TTC549 (cell line): ENCODE results near the gene ITFG2.
A peak's percentile ranks its signal among the peaks of the same experiment; 100 is the strongest.
"Not testable (repeated sequence)": the region's sequence is repeated elsewhere in the genome, so short reads cannot be mapped to it uniquely, and the experiment has no call there.

Experiments
- FAIRE-seq: peaks from 2 replicates; lab custom pipeline; 2012; peaks lifted over from hg19 to GRCh38; lab: Jason Lieb, UNC

ITFG2 gene

DNA sequence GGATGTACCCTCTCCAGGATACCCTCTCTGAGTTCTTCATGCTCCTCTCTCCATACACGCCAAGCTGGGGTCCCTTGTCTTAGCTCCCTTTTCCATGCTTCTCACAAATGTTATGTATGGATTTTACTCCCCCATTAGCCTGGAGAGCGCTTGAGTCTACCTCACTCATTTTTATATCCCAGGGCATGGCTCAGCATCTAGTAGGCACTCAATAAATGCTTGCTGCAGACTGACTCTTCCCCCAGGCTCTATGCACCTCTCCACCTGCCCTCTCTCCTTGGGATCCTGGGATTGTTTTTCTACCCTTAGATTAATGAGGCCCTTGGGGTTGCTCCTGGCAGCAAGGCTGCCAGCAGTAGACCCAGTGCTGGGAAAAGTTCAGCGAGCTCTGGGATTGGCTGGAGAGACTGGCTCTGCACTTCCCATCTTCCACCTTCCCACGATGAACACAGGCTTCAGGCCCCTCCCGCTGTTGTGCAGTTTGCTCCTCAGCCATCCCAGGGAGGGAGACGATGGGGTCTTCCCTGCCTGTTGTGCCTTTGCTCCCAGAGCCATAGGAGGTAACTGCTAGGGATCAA, 20.2 kb downstream of the ITFG2 start:
- FAIRE-seq = no peak

DNA sequence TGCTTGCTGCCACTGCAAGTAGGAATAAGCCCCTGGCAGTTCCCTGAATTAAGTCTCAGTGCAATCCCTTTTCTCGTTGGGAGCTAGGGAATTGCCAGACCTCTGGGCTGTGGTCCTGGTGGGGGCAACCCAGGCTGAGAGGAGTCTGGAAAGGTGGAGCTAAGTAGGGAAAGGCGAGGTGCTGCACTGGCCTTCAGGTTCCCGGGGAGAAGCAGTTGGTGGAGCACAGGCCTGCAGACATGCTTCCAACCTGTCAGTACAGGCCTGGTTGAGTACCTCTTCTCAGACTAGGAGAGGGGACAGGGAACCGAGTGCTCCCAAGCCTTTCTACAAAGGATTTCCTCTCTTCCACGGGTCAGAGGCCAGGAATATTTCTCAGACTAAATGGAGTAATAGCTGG, 20.9 kb downstream of the ITFG2 start:
- no peak for FAIRE-seq

DNA sequence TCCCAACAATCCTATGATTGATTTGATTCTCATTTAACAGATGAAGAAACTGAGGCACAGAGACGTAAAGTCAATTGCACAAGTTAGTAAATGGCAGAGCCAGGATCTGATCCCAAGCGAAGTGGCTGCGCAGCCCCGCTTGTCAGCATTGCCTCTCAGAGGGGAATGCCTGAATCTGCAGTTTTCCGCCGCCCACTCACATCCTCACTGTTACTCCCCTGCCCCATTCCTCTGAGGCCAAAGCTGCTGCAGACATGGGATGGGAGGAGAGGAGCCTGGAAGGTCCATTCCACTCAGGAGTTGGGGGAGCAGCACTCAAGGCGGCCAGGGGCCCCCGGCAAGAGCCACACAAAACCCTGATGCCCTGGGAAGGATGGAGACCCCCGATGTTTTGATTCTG, 21.3 kb downstream of the ITFG2 start:
- FAIRE-seq = no peak

DNA sequence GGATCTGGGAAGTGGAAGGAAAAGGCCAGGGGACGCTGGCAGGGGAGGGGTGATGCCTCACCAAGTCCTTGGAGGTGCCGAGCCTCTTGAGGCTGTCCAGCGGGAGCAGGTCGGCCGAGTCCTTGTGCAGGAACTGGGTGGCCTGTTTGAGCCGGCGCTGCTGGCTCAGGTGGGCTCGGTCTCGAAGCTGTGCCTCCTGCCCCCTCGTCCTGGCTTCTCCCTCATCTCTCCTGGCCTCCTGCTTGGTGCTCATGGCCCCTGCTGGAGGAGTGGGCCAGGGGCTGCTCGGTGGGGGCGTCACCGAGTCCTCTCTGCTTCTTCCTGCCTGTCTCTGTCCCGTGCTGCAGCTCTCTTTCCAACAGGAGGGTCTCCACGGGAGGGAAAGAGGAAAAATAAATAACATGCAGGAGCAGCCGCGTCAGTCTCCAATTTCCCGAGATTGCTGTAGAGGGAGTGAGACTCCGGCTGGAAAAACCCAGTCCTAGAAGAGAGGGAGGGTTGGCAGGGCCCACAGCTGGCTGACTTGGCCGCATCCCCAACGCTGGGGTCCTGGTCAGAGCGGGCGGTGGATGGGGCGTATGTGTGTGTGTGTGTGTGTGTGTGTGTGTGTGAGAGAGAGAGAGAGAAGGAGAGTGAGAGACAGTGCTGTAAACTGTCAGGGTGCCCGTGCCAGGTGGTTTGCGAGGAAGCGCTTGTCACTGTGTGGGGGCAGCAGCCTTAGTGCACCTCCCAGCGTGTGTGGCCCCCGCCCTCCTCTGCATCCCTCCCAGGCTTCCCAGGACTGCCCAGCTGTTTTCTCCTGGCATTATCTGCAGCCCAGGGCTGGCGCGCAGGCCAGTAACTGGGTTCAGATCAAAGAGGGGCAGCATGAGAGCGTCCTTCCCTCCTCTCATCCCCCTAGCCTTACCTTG, 22.4 kb downstream of the ITFG2 start, which contains the start of gene NRIP2:
Gene NRIP2 (minus strand): TSS at position 455 of the 911 bp plus-strand sequence. CDS start 52 bp downstream, at position 403.
- FAIRE-seq = no peak

DNA sequence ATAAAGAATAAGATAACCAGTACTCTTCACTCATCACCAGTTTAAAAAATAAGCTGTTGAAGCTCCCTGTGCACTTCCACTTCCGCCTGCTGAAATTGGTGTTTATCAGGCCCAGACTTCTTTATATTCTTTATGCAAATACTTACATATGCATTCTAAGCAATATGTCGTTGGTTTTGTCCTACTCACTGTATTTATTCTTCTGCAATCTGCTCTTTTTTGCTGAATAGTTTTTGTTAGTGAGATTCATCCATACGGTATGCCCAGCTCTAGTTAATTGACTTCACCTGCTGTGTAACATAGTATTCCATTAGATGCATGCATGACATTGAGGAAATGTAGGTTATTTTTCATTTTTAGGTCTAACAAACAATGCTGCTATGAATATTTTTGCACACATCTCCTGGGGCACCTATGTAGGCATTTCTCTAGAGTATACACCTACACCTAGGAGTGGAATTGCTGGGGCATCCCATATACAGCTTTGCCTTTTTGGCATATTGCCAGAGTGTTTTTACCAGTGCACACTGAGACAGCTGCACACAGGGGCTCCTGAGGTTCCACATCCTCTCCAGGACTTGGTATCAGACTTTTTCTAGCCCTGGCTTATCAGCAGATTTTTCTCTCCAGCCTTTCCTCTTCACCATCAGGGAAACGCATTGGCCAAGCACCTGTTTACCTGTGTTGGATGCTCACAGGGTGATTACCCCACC, 23.4 kb downstream of the ITFG2 start:
- FAIRE-seq = no peak

DNA sequence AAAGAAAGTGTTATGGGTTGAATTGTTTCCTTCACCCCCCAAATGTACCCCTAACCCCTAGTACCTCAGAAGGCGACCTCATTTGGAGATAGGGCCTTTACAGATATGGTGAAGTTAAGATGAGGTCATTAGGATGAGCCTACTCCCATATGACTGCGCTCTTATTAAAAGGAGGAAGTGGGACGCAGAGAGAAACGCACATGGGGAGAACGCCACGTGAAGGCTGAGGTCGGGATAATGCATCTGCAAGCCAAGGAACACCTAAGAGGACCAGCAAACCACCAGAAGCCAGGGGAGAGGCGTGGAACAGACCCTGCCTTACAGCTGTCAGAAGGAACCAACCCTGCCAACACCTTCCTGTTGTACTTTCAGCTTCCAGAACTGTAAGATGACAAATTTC, 24.1 kb downstream of the ITFG2 start:
- FAIRE-seq = no peak

DNA sequence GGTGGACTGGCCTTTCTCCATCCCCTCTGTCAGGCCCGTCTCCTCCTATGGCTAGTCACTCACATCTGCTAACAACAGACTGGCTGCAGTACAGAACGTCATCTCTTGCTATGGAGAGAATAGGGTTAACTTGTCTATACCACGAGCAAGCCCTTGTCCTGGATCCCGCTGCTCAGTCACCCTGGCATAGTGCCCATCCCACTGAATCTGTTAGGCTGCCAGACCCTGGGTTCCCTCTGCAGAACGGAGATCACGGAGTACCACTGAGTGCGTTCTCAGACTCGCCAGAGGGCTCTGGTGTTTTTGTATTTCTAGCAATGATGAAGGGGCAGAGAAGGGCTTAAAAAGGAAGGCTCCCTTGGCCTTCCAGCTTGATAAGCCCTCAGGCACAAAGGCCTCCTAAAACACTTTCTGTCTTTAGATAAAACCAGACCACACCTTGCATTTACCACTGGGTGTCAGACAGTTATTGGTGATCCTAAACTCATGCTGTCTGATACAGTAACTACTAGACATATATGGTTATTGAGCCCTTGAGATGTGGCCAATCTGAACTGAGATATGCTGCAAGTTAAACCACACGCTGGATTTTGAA, 28.7 kb downstream of the ITFG2 start:
- FAIRE-seq = no peak

DNA sequence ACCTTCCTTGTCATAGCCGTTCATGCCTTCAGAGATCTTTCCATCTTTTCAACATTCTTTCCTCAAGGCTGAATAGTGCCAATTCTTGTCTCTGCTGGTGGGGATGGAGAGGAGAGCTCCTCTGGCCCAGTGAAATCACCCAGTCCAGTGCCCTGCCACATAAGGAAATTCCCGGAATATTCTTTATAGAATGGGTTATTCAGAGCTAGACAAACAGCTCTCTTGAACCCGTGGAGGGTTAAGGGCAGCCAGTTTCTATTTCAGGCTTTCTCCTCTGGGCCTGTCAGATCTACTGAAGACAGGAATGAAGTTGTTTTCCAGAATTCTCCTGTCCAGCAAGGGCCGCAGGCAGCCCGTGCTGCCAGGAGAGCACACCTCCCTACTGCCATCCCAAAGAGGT, 30.5 kb downstream of the ITFG2 start:
- FAIRE-seq = no peak

DNA sequence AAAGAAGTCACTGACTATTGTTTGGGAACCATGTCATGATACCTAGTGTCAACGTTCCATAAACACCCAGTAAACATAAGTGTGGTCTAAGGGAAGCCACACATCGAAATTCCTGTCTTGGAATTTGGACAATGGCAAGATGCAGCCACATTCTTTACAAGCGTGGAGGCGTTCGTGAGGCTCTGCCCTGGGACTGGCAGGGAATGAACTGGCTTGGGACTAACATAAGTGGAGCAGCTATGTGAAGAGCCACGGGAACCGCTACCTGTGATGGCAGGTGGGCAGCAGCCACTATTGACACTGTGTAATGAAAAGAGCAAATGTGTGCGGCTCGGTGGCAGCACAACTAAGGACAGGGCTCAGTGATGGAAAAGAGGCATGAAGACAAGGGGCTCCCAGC, 32.3 kb downstream of the ITFG2 start:
- FAIRE-seq = no peak

DNA sequence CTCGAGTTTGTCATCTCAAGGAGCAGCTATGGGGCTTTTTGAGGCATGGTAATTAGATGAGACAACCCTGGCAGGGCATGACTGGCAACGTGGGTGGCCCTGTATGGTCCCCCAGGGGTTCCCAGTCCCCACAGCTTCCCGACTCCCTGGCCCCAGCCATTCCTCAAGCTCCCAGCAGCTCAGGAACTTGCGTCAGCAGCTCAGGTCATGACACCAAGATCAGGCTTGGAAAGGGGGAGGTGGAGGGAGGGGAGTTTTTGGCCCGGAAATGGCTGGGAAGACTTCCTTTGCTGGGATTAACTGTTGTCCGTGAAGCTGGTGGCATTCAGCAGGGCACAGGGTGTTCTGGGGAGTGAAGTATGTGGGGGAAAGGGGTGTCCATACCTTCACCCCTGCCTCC, 32.8 kb downstream of the ITFG2 start:
- FAIRE-seq = no peak

DNA sequence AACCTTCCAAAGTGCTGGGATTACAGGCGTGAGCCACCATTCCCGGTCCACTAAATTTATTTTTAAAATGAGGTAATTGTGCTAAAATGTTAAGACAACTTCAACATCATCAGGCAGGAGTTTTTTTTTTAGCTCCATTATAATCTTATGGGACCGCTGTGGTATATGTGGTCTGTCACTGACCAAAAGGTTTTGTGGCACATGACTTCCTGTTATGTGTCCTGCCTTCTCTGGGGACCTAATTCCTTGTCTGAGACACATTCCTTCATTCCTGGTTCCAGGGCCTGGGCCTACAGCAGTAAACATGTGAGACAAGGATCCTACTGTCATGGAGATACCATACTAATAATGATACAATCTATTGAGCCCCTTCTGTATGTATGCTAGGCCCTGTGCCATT, 39.5 kb downstream of the ITFG2 start:
- FAIRE-seq = no peak

DNA sequence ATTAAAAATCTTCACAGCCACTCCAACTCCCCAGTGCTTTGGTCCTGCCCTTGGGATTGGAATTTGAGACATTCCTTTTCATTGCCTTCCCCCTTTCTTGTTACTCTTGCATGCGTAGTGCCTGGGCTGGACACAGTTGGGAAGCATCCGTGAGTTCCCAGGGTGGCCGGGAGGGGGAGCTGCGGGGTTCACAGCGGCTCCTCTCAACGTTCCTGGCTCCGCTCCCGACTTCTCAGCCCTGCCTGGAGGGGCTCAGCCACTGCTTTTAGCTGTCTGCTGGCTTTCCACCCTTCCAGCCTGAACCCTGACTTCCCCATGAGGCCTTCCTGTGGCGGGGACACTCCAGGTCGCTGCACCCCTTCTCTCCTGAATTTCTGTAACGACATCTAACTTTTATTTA, 41.2 kb downstream of the ITFG2 start:
- peak; percentile 37 for FAIRE-seq

DNA sequence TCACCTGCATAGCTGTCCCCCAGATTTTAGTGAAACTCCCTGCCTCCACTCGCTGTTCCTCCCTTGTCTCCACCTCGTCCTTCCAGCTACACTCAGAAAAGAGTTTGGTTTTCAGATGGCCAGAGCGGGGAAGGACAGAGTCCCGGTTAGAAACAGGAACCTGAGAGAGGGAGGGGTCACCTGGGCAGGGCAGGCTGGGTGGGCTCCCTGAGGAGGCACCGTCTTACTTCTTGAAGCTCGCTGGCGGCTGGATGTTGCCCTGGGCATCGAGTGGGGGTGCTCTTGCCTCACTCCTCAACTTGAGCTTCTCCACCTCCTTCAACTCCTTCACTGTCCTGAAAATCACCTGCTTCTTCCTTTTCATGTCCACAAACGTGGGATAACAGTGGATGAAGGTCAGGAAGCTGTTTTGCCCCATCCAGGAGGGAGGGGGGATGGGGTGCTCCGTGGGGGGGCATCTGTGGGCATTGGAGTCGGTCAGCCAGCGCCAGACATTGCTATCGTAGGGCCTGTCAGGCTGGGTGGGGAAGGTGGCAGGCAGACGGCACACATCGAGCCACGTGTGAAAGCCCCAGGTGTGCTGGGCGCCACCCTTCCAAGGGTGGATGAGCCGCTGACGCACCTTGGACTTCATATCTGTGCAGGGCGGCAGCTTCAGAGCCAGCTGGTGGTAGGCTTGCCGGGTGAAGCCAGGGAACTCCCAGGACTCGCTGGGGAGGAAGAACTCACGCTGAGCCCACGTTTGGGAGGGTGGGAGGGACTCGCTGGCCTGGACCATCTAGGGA, 42.4 kb downstream of the ITFG2 start:
- no peak for FAIRE-seq

DNA sequence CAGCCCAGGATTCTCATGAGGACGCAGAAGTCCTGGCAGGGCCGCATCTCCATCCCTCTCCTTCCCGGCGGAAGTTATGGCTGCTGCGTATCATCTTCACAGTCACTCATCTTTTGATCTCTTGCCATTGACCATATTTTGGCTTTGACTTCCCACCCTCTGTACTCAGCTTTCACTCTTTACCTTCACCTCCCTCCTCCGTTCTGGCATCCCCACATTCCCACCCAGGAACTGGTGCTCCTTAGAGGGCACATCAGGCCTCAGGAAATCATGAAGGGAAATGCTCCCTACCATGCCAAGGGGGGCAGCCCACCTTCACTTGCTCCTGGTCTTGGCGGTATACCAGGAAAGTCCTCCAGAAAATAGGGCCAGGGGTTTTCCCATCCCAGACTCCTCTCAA, 43.1 kb downstream of the ITFG2 start:
- FAIRE-seq = no peak

DNA sequence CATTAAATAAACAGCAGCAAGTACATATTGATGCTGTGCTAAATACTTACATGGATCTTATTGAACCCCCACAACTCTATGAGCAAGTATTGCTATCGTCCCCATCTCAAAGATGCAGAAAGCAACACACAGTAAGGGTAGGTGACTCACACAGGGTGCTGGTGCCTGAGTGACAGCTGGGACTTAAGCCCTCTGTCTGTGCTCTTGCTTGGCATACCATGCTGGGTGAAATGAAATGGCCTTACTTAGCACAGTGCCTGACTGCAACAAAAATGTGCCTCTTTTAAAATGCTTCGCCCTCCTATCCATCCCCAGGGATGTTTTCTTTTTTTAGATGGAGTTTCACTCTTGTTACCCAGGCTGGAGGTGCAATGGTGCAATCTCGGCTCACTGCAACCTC, 43.6 kb downstream of the ITFG2 start:
- FAIRE-seq = no peak

DNA sequence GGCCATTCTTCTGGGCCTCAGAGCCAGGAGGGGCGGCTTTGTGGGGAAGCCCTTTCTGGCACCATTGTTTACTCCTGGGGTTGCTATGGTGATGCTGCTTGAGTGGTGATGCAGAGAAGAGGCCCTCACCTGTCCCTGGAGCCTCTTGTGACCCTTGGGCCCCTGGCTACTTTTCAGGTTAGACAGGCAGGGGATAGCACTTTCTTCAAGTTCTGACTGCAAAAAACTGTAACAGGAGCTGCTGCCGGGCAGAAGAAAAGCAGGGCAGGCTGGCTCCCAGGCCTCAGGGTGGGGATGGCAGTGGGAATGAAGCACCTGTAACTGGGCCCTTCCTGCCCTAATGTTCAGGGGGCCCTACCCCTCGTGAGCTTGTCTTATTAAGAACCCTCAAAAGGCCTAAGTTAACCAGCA, 44.6 kb downstream of the ITFG2 start, which contains the start of gene TEX52:
Gene TEX52 (minus strand): TSS at position 19 of the 411 bp plus-strand sequence. CDS start 13 bp downstream, at position 6.
- no peak for FAIRE-seq

DNA sequence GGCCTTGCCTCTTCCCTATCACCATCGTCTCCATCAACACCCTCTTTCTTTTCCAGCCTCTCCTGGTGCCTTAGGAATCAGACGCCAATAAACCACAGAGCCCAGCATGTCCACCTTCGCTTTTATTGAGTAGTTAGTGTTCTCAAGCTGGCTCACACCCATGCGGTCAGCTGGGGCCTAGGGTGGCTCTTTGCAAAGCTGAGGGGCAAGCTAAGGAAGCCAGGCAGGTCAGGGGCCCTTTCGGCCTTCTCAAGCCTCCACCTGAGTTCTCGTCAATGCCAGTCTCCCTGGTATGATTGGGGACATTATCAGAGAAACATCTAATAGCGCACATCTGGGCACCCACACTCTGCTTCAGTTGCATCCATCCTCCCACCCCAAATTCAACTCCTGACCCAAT, 45.1 kb downstream of the ITFG2 start:
- no peak for FAIRE-seq

DNA sequence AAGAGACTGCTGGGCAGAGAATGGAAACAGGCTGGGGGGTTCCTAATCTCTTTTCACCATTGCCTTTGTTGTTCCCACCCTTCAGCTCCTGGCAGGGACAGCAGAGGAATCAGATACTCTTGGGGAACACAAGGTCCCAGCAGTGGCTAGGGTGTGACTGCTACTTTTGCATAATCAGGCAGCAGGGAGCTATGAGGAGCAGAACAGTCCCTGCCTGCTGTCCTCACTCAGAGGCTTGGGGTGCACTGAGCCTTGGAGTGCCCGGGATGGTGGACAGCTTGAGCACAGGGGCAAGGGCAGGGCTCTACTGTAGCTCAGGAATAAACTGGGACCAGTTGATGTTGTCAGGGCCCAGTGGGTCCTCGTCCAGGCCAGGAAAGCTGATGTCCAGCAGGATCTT, 45.9 kb downstream of the ITFG2 start:
- no peak for FAIRE-seq

DNA sequence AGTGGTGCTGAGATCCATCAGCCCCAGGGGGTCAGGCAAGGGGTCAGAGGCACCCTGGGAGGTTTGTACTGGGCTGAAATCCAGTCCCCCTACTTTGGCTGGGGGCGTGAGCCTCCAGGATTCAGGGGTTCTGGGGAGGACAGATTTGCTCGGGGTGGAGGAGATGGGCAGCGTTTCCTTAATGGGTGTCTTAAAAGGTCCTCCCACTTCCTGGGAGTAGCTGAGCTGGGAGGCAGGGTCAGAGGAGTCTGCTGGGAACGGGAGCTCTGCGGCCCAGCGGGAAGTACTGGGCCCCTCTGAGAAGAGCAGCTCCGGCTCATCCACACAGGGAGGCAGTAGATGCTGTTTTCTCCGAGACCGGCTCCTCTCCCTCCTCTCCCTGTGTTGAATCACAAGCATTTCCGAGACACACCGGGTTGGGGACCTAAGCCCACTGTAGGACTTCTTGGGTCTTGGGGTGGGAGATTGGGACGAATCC, 46.5 kb downstream of the ITFG2 start:
- FAIRE-seq = no peak

DNA sequence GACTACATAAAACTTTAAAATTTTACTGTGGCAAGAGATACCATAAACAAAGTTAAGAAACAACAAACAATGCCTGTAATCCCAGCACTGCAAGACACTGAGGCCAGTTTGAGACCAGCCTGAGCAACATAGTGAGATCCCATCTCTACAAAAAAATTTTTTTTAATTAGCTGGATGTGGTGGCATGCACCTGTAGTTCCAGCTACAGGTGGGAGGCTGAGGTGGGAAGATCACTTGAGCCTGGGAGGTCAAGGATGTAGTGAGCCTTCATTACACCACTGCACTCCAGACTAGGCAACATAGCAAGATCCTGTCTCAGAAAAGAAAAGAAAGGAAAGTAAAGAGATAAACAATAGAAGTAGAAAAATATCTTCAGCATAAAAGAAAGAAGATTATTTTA, 47.7 kb downstream of the ITFG2 start:
- FAIRE-seq = no peak

DNA sequence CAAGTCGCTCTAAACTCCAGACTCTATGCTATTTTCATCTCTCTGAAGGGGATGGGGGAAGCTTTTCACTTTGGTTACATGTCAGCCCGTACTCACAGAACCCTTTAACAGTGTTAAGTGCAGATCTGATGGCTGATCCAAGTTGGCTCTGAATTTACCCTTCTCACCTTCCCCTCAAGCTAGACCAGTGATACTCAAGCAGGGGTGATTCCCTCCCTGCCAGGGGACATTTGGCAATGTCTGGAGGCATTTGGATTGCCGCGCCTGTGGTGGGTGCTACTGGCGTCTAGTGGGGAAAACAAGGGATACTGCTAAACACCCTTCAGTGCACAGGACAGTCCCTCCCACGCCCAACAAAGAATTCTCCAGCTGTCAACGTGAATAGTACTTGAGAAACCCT, 50.4 kb downstream of the ITFG2 start:
- FAIRE-seq = no peak

DNA sequence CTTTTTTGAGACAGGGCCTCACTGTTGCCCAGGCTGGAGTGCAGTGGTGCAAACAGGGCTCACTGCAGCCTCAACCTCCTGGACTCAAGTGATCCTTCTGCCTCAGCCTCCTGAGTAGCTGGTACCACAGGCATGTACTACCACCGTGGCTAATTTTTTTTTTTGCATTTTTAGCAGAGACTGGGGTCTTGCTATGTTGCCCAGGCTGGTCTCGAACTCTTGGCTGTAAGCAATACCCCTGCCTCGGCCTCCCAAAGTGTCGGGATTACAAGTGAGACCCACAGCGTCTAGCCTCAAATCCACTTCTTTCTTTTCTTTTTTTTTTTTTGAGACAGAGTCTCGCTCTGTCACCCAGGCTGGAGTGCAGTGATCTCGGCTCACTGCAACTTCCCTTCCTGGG, 50.9 kb downstream of the ITFG2 start:
- not testable (repeated sequence) for FAIRE-seq
